ENCODE results near the gene ATP8B3. TPM values are rescaled to one million over a fixed set of nuclear protein-coding genes. Genes with fewer than 3 reads are reported as not detected.

Gene ATP8B3
- total and polyA plus RNA-seq, 2 of the 13 experiments (the other 11 are each of a cell fraction or from before 2014, with no cell fraction given) = 2.6 to 5.9 TPM

DNA sequence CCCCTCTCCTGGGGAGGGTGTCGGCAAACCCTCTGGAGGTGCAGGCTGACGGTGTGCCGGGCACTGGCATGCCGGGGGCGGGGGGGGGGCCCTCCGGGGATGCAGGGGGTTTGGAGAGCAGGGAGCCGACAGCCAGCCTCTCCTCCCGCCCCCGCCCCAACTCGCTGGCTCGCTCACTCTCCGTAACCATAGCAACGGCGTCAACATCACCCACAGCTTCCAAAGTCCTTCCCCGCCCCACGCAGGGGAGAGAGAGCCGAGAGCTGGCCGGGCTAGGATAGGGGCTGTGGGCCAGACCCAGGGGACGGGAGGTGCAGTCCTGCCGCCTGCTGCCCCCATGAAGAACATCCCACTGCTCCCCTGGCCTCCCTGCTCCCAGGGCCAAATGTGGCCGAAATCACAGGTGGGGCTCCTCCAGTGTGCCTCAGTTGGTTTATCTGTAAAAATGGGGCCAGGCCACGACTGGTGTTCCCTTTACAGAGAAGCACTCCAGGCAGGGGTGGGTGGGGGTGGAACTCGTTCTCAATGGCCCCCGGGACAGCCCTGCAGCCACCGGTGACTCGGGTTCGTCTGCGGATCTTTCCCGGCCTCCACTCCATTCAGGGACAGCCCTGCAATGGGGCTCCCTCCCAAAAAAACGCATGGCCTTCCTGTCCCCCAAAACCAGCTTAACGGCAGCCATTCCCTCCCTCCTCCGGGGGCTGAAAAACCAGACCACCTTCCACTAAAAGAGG lies 48.1 kb upstream of the ATP8B3 start (continued):
- TF ChIP-seq NCOR1 (IDR thresholded peaks at IDR 0.05; ENCODE audit: borderline replicate concordance, low read length) = peak; percentile 42; the same call in 1 of the 2 replicates
- TF ChIP-seq ZNF281 (CRISPR knock-in tag; IDR thresholded peaks at IDR 0.05; ENCODE audit: borderline replicate concordance) = peak; percentile 25; the same call in 1 of the 2 replicates
- TF ChIP-seq RFX5 (IDR thresholded peaks at IDR 0.05; ENCODE audit: low read depth, low read length) = peak; percentile 81
- no peak for TF ChIP-seq ZNF780A (CRISPR knock-in tag; IDR thresholded peaks at IDR 0.05)
- TF ChIP-seq GMEB1 (CRISPR knock-in tag; IDR thresholded peaks at IDR 0.05; ENCODE audit: borderline replicate concordance) = peak; percentile 10; the same call in 1 of the 2 replicates
- TF ChIP-seq RARA (CRISPR knock-in tag; IDR thresholded peaks at IDR 0.05) = no peak
- TF ChIP-seq ZSCAN9 (CRISPR knock-in tag; IDR thresholded peaks at IDR 0.05; ENCODE audit: borderline replicate concordance) = no peak
- TF ChIP-seq CAMTA2 (CRISPR knock-in tag; IDR thresholded peaks at IDR 0.05; ENCODE audit: borderline replicate concordance) = no peak
- peak; percentile 64; the same call in 1 of the 2 replicates for TF ChIP-seq SALL1 (CRISPR knock-in tag; IDR thresholded peaks at IDR 0.05)
- TF ChIP-seq ISX (CRISPR knock-in tag; conservative IDR thresholded peaks at IDR 0.05) = no peak
- peak; percentile 59; the same call in 1 of the 2 replicates for TF ChIP-seq TGIF2 (CRISPR knock-in tag; IDR thresholded peaks at IDR 0.05)
- TF ChIP-seq, protein P1, sequence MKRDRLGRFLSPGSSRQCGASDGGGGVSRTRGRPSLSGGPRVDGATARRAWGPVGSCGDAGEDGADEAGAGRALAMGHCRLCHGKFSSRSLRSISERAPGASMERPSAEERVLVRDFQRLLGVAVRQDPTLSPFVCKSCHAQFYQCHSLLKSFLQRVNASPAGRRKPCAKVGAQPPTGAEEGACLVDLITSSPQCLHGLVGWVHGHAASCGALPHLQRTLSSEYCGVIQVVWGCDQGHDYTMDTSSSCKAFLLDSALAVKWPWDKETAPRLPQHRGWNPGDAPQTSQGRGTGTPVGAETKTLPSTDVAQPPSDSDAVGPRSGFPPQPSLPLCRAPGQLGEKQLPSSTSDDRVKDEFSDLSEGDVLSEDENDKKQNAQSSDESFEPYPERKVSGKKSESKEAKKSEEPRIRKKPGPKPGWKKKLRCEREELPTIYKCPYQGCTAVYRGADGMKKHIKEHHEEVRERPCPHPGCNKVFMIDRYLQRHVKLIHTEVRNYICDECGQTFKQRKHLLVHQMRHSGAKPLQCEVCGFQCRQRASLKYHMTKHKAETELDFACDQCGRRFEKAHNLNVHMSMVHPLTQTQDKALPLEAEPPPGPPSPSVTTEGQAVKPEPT (CRISPR knock-in tag; IDR thresholded peaks at IDR 0.05; ENCODE audit: low read depth) = no peak
- peak; percentile 85 for TF ChIP-seq HNF4G (IDR thresholded peaks at IDR 0.05; ENCODE audit: borderline replicate concordance, low read depth, low read length)
- no peak for TF ChIP-seq HNF4G (CRISPR knock-in tag; IDR thresholded peaks at IDR 0.05; ENCODE audit: borderline replicate concordance, low read depth)
- TF ChIP-seq ETV6 (CRISPR knock-in tag; conservative IDR thresholded peaks at IDR 0.05) = no peak
- TF ChIP-seq BHLHE40 (IDR thresholded peaks at IDR 0.05; ENCODE audit: low read length) = peak; percentile 28; the same call in 1 of the 2 replicates
- 0 out of 2 replicates have a peak, but pooled peaks have one; percentile 37 for TF ChIP-seq ZNF589 (CRISPR knock-in tag; conservative IDR thresholded peaks at IDR 0.05)
- TF ChIP-seq NR2F1 (CRISPR knock-in tag; IDR thresholded peaks at IDR 0.05) = no peak
- TF ChIP-seq ZNF275 (CRISPR knock-in tag; IDR thresholded peaks at IDR 0.05; ENCODE audit: borderline replicate concordance) = no peak
- peak; percentile 61; the same call in 1 of the 2 replicates for TF ChIP-seq HDAC2 (CRISPR knock-in tag; IDR thresholded peaks at IDR 0.05)
- no peak for TF ChIP-seq ZNF460 (CRISPR knock-in tag; IDR thresholded peaks at IDR 0.05; ENCODE audit: borderline replicate concordance)
- peak; percentile 15; the same call in 1 of the 2 replicates for TF ChIP-seq CHD2 (IDR thresholded peaks at IDR 0.05; ENCODE audit: low read depth, low read length)
